ENCODE measurements around the gene GPT2.

GPT2 gene

GRCh38 chr16:46897471-46897870, 13.3 kb downstream of the GPT2 start:
- Histone ChIP-seq H3K27me3 (ENCODE audit: insufficient read depth, low read depth, severe bottlenecking) (no peaks in the 10 kb centered on the region), H3K4me3 (ENCODE audit: low read depth, low read length) (no peak overlapping the region), H3K9me3 (ENCODE audit: severe bottlenecking) (no peaks in the 10 kb centered on the region), H3K27ac (no peak overlapping the region), H3K36me3 (peaks cover 20% of the 10 kb centered on the region)
- no peak for TF ChIP-seq CTCF (IDR thresholded peaks at IDR 0.05; ENCODE audit: low read depth, low read length)
- DNase-seq = no peak

GRCh38 chr16:46898006-46898405, 13.8 kb downstream of the GPT2 start:
- TF ChIP-seq CTCF (IDR thresholded peaks at IDR 0.05; ENCODE audit: low read depth, low read length) = no peak
- H3K27ac ChIP-seq = no peak overlapping the region
- DNase-seq = no peak

GRCh38 chr16:46899443-46900143, 15.4 kb downstream of the GPT2 start:
- no peak for TF ChIP-seq CTCF (IDR thresholded peaks at IDR 0.05; ENCODE audit: low read depth, low read length)
- Histone ChIP-seq H3K9me3 (ENCODE audit: severe bottlenecking) (no peaks in the 10 kb centered on the region), H3K4me3 (ENCODE audit: low read depth, low read length) (no peak overlapping the region), H3K27ac (no peak overlapping the region), H3K36me3 (peaks cover 22% of the 10 kb centered on the region), H3K27me3 (ENCODE audit: insufficient read depth, low read depth, severe bottlenecking) (no peaks in the 10 kb centered on the region)
- no peak for DNase-seq

More at GRCh38 chr16:46898006-46898405, 13.8 kb downstream of the GPT2 start:
- H3K27me3 ChIP-seq (ENCODE audit: insufficient read depth, low read depth, severe bottlenecking) = no peaks in the 10 kb centered on the region
- H3K4me3 ChIP-seq (ENCODE audit: low read depth, low read length) = no peak overlapping the region
- peaks cover 18% of the 10 kb centered on the region for H3K36me3 ChIP-seq
- no peaks in the 10 kb centered on the region for H3K9me3 ChIP-seq (ENCODE audit: severe bottlenecking)

DNA sequence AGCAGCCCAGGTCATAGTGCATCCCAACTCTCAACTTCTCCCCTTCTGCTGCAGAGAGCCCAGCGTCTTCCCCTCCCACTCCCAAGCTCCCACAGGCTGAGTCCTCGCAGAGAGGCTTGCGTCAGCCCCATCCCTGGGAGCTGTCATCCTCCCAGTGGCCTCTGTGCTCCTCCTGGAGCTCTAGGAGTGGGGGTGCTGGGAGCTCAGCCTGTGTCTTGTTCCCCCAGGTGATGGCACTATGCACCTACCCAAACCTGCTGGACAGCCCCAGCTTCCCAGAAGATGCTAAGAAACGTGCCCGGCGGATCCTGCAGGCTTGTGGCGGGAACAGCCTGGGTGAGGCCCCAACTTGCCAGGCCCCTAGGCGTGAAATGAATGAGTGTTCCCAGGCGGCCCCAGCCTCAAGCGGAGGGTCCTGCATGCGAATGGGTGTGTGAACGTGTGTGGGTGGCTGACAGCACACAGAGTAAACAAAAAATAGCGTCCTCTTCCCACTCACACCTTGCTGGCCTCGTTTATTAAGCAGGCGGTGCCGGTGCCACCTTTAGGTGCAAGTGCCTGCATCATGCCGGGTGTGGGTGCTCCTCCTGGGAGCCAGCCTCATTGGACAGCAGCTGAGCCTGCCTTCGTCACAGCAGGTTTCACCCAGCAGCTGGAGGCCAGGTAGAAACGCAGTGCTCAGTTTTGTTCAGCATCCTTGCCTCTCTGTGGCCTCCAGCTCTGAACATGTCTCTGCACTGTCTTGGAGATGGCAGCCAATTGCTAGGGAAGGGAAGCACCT, 16.5 kb downstream of the GPT2 start:
- H3K27me3 ChIP-seq (ENCODE audit: insufficient read depth, low read depth, severe bottlenecking) = no peaks in the 10 kb centered on the region
- H3K9me3 ChIP-seq (ENCODE audit: severe bottlenecking) = no peaks in the 10 kb centered on the region
- H3K4me3 ChIP-seq (ENCODE audit: low read depth, low read length) = no peak overlapping the region
- H3K27ac ChIP-seq = no peak overlapping the region
- no peak for TF ChIP-seq CTCF (IDR thresholded peaks at IDR 0.05; ENCODE audit: low read depth, low read length)
- DNase-seq = no peak
- H3K36me3 ChIP-seq = peaks cover 22% of the 10 kb centered on the region

- H3K9me3 ChIP-seq (ENCODE audit: severe bottlenecking) = no peaks in the 10 kb centered on the region
- H3K27ac ChIP-seq = no peak overlapping the region
- no peaks in the 10 kb centered on the region for H3K27me3 ChIP-seq (ENCODE audit: insufficient read depth, low read depth, severe bottlenecking)
- TF ChIP-seq CTCF (IDR thresholded peaks at IDR 0.05; ENCODE audit: low read depth, low read length) = no peak
- H3K36me3 ChIP-seq = peaks cover 22% of the 10 kb centered on the region
- DNase-seq = no peak
- H3K4me3 ChIP-seq (ENCODE audit: low read depth, low read length) = no peak overlapping the region
These were observed 17.5 kb downstream of the GPT2 start for GRCh38 chr16:46901709-46902108.
